ENCODE data around the gene HYDIN.

DNA sequence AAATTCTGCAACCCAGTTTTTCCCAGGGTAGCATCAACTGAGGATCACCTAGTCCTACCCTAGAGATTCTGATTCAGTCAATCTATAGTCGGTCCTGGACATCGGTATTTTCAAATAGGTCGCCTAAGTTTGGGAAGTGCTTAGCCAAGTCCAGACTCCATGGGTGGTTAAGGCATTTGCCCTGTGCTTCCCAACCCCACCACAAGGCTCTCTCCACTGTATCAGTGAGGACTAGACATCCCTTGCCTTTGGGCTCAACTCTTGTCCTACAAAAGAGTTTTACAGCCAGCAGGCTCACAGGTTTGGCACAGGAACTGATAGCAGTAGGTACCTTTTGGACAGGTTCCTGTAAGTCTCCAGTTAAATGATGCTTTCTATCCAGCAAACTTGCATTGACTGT lies 13.8 kb downstream of the HYDIN start:
- TF ChIP-seq, protein P1, sequence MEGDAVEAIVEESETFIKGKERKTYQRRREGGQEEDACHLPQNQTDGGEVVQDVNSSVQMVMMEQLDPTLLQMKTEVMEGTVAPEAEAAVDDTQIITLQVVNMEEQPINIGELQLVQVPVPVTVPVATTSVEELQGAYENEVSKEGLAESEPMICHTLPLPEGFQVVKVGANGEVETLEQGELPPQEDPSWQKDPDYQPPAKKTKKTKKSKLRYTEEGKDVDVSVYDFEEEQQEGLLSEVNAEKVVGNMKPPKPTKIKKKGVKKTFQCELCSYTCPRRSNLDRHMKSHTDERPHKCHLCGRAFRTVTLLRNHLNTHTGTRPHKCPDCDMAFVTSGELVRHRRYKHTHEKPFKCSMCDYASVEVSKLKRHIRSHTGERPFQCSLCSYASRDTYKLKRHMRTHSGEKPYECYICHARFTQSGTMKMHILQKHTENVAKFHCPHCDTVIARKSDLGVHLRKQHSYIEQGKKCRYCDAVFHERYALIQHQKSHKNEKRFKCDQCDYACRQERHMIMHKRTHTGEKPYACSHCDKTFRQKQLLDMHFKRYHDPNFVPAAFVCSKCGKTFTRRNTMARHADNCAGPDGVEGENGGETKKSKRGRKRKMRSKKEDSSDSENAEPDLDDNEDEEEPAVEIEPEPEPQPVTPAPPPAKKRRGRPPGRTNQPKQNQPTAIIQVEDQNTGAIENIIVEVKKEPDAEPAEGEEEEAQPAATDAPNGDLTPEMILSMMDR (IDR thresholded peaks at IDR 0.05) = no peak
- no peak for TF ChIP-seq POLR2A (IDR thresholded peaks at IDR 0.05)

Data from heart left ventricle (tissue), 13 donors.